ENCODE results near the gene ZNRF1. TPM values are rescaled to one million over a fixed set of nuclear protein-coding genes. Genes with fewer than 3 reads are reported as not detected.

The ZNRF1 gene
- total RNA-seq, 4 donors from 2014 or later = 8.3 to 17.3 (median 13.2) TPM

- TF ChIP-seq CTCF (IDR thresholded peaks at IDR 0.05; ENCODE audit: low read depth) = no peak
These were observed 33.8 kb downstream of the ZNRF1 start for GRCh38 chr16:75032655-75033054.

GRCh38 chr16:75035410-75035968, 36.7 kb downstream of the ZNRF1 start:
- TF ChIP-seq CTCF (IDR thresholded peaks at IDR 0.05; ENCODE audit: low read depth) = no peak

GRCh38 chr16:75038036-75038858, 39.4 kb downstream of the ZNRF1 start:
- no peak for TF ChIP-seq CTCF (IDR thresholded peaks at IDR 0.05; ENCODE audit: low read depth)

- TF ChIP-seq CTCF (IDR thresholded peaks at IDR 0.05; ENCODE audit: low read depth) = no peak
These were observed 41.1 kb downstream of the ZNRF1 start for GRCh38 chr16:75039941-75040340.

GRCh38 chr16:75042426-75043174, 43.8 kb downstream of the ZNRF1 start:
- TF ChIP-seq CTCF (IDR thresholded peaks at IDR 0.05; ENCODE audit: low read depth) = no peak

- TF ChIP-seq CTCF (IDR thresholded peaks at IDR 0.05; ENCODE audit: low read depth) = no peak
These were observed 44.5 kb downstream of the ZNRF1 start for GRCh38 chr16:75043175-75043895.

Data from subcutaneous adipose tissue (tissue), 4 donors.